ENCODE data around the gene ASPDH.

ASPDH gene

DNA sequence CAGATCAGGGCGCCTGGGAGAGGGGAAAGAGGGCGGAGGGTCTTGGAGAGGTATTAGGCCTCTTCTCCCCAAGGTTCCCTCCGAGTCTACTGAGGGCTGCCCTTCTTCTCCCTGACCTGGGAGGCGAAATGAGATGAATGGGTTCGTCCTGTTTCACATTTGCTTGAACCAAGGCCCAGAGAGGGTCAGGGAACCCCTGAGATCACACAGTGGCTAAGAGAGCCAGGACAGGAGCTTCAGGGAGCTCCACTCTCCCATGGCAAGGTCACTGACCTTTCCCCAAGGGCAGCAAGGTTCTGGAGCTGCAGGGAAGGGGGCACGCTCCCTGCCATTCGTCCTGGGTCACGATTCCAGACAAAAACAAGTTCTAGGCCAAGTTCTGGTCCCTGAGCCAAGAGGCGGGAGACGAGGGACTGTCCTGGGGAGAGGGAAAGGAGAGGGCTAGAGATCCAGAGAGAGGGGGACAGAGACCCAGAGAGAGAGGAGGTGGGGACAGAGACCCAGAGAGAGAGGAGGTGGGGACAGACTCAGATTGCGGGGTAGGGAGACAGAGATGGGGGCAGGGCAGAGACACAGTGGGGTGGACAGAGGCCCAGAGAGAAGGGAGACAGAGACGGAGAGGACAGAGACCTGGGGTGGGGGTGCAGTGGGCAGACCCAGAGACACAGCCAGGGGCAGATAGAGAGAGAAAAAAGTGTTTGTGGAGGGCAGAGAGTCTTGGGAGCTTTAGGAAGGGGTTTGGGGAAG lies 541 bp downstream of the ASPDH start:
- DNase-seq: no peak

DNA sequence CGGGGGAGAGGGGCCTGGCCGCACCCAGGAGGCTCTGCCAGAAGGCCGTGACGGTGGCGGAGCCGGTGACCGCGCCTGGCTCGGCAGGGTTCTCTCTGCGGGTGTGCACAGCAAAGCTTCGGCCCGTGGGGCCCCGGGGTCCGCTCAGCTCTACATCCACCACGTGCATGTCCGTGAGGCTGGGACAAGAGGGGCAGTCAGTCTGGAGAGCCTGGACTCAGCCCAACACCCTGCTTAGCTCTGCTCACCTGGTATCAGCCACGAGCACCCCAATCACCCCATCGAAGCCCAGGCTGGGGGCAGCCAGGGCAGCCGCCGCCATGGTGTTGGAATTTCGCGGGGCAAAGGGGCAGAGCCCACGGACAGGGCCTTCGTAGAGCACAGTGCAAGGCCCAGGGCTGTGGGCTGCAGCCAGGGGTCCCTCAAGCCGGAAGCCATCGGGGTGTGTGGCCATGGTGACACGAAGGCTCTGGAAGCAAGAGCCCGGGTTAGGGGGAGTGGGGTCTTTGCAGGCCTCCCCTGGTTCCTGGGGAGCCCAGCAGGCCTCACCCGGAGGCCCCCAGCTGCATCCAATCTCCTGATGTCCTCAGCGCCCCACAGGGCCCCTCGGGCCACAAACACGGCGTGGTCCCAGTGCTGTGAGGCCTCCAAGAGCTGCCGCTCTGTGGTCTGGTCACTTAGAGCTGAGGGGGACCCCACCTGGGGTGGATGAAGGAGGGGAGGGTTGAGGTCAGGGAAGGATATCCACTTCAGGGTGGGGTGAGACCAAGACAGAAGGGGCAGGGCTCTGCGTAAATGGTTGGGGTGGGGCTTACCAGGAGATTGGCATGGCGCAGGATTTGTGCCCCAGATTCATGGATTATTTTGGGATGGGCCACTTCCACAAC lies 1.4 kb downstream of the ASPDH start:
- no peak for DNase-seq

DNA sequence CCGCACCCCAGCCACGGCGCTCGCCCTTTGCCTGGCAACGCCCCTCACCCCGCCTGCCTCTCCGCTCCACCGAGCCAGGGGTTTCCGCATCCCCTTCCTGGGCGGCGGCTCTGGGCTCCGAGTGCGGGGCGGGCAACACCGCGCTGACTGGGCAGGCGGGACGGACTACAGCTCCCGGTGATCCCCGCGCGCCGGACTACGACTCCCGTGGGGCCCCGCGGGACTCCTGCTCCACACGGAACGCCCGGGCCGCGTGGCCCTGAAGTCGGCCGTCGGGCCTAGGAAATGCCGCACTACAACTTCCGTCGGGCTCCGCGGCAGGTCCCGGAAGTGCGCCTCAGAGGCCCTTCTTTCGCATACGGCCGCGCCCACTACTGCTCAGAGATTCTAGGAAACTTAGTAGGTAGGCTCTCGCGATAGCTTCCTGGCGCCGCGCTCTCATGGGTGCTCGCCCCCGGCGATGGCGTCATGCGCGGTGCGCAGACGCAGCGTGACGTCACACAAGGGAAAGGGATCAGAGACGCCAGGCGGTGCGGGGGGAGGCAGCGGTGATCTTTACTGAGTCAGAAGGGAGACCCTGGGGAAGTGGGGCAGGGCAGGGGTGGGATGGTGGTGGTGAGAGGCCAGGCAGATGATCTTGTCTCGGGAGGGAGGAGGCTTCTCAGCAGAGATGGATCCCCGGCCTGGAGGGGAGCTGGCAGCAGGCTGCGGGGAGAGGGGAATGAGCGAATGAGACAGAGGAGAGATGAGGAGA lies 2.5 kb downstream of the ASPDH start, which contains the start of gene JOSD2:
JOSD2 (minus strand) TSS at position 123 of the 754 bp plus-strand sequence. CDS start 760 bp downstream, outside the sequence.
- peak; percentile 100 for DNase-seq

DNA sequence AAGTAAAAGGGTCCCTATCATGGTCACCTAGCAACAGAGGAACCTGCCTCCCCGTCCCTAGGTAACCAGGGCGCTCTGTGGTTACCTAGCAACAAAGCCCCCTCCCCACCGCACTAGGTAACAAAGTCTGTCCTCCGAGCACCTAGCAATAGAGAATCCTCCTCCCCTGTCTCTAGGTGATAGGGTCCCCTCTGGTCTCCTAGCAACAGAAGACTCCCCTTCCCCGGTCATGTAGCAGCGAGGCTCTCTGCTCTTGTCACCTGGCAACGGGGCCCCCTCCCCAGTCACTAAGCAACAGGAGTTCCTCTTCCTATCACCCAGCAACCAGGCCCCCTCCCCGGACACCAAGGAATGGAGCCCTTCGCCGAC lies 3.0 kb downstream of the ASPDH start:
- no peak for DNase-seq

DNA sequence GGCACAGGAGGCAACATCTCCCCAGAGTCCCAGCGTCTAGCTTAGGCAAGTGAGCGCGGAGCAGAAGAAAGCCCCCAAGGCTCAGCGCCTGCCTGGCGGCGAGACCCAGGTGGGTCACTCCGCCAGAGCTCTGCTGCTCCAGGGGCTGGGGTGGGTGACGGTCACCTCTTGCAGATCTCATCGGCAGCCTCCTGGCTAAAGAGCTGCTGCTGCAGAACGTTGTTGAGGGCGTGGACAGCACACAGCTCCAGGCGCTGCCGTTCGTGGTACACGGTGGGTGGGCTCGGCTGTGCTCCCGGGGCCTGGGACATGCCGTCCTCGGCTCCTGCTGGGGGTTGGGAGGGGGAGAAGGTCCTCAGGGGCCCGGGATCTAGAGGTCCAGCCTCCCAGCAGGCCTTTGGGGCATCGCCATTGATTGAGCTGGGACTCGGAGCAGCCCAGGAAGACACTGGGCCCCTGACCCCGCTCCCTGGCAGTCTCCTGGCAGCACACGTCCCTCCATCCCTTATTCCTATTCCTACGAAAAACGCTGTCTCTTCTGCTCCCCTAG lies 3.5 kb downstream of the ASPDH start:
- DNase-seq: no peak

DNA sequence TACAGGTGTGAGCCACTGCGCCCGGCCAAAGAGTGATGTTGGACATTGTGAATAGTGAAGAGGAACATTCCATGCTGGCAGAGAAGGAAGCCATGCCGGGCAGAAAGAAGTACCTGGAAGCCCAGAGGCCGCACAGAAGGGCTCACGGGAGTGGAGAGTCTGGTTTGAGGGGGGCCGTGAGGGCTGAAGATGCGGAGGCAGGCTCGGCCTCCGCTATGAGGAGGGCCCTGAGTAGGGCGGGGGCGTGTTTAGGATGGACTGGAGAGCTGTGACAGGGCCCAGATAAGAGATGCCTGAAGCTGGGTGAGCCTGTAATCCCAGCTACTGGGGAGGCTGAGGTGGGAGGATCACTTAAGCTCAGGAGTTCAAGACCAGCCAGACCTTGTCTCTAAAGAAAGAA lies 4.3 kb downstream of the ASPDH start:
- peak; percentile 15 for DNase-seq

DNA sequence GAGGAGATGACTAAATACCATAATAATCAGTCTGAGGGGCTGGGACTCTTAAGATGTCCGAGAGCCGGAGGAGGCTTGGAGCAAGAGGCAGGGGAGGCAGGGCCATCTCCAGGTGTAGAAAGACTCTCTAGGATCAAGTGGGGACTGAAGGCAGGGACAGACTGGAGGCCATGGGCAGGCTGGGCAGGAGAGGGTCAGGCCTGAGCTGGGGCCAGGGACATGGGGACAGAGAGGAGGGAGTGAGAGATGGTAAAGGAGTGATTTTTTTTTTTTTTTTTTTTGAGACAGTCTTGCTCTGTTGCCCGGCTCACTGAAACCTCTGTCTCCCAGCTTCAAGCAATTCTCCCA lies 4.9 kb downstream of the ASPDH start:
- no peak for DNase-seq

DNA sequence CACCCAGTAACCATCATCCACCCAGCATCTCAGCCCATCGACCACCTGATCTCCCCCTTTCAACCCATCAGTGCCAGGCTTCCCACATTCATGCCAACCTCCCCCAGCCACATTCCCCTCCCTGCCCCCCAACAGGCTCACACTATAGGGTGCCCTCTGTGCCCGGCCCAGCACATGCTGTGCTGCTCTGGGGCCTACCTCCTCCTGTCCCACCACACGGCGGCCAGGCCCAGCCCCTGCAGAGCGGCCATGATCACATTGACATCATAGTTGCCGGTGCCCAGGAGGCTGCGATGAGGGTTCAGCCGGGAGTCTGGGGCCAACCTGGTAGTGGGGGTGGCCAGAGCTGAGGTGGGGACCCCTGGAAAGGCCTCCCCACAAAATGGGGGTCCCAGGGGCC lies 6.3 kb downstream of the ASPDH start:
- DNase-seq: no peak

DNA sequence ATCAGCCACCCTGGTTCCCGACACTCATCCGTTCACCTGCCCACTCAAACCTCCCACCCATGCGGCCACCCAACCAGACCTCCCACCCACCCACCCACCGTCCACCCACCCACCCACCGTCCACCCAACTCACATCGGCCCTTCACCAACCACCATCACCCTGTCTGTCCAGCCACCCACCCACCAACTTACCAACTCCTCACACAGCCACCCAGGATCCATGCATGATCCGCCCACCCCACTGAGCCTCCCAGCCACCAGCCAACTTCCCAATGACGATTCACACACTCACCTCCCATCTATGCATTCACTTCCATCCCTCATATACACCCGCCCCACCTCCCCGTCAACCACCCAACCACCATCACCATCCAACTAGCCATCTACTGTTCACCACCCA lies 7.0 kb downstream of the ASPDH start:
- DNase-seq: no peak

DNA sequence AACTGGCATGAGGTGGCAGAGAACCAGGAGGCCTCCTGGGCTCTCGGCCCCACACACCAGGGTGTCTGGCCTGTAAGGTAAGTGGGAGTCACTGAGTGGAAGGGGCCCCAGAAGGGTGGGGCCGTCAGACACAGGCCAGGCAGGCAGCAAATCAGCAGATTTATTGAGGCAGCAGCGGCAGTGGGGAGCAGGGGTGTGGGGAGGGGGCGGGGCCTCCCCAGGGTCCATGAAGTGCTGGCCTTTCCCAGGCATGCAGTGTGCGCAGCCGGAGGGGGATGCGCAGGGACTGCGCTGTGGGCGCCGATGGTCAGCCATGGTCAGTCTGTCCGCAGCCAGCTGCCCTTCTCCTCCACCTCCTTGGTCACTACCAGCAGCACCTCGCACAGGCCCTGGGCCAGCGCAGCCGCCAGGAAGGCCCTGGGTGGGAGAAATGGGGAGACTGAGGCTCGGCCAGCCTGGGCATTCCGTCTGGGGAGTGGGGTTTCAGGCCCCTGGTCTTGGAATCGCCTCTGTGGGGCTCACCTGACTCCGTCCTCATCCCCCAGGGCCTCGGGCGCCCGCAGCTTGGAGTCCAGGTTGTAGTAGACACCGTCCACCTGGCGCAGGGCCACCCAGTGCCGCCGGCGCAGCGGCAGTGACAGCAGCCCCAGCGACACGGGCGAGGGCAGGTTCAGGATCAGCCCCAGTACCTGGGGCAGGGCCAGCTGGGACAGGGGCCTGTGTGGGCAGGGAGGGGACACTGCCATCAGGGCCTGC lies 7.7 kb downstream of the ASPDH start:
- DNase-seq: no peak

DNA sequence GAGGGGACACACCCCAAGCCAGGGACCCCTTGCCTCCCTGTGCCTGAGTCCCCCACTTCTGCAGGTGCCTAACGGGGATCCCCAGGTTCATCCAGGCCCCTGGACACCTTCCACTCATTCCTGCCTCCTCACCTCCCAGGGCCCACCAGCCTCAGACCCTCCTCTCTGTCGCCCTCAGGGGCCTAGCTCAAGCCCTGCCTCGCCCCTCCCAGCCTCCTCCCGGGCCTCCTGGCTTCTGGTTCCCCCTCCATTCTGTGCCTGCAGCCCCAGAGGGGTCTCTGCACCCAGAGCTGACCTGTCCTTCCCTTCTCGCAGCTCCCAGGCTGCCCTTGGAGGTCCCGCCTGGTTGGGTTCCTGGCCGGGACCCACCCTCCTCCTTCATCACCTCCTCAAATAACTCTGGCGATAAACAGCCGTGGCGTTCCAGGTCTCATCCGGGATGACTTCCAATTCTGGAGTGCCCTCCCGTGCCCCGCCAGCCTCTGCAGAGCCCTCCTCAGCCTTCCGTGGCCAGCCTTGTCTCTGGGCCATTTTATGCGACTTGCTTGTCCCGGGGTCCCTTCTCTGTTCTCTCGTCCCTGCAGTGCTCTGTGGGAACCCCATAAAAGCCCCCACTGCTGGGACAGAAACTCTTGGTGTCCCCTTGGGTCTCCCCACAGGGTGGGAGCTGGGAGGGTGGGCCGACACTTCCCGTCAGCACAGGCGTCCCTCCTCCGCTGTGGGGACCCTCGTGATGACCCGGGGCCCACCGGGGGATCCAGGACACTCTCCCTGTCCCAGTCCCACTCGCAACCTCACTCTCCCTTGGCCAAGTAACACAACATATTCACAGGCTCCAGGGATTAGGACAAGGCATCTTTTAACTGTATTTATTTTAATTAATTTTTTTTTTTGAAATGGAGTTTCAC lies 11.9 kb downstream of the ASPDH start:
- DNase-seq: no peak

DNA sequence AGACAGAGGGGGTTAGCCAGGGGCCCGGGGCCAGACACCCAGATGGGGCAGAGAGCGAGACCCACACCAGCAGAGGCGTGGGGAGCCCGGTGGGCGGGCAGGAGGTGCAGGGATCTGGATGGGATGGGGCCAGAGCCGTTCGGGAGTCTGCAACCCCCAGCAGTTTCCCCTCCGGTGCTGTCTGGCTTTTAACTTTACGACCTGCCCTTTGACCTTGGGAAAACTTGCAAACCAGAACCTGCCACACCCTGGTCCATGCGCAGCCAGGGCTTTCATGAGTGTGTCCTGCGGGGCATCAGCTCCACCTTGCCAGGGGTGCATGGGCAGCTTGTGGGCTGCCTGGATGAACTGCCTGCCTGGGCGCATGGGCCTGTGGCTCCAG lies 12.5 kb downstream of the ASPDH start:
- no peak for DNase-seq

DNA sequence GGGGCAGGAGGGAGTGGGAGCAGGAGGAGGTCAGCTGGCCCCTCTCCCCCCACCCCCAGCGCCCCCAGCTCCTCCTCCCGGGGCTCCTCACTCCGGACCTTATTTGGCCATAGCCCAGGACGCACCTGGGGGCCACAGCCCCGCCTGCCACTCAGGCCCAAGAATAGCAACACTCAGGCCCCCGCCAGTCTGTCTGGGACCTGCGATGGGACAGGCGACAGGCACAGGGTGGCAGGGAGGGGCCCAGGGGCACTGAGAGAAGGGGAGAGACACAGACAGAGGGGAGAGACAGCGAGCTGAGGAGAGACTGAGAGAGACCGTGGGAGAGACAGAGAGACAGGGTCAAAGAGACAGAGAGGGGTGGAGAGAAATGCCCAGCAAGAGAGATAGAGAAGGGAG lies 13.0 kb downstream of the ASPDH start:
- no peak for DNase-seq

DNA sequence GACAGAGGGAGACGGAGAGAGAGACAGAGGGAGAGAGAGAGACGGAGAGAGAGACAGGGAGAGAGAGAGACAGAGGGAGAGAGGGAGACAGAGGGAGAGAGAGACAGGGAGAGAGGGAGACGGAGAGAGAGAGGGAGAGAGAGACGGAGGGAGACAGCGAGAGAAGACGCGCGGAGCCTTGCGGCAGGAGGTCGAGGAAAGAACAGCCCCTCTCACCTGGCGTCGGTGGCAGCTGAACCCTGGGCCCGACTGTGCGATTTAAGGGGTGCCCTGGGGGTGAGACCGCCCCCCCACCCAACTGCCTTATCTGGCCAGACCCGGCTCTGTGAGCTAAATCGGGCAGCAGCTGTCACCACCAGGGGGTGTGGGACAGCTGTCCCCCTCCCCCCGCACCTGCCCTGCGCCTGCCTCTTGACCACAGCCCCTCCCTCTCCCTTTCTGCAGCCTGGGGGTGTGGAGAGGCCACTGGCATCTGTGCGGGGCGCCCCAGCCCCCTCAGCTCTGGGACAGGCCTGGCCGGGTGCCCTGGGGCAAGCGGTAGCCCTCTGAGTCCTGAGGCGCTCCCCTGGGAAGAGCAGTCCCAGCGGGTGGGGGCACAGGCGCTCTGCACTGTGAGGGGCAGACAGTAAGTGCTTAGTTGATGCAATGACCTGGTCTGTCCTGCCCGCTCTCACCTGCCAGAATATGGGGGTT lies 13.5 kb downstream of the ASPDH start:
- peak; percentile 44 for DNase-seq

DNA sequence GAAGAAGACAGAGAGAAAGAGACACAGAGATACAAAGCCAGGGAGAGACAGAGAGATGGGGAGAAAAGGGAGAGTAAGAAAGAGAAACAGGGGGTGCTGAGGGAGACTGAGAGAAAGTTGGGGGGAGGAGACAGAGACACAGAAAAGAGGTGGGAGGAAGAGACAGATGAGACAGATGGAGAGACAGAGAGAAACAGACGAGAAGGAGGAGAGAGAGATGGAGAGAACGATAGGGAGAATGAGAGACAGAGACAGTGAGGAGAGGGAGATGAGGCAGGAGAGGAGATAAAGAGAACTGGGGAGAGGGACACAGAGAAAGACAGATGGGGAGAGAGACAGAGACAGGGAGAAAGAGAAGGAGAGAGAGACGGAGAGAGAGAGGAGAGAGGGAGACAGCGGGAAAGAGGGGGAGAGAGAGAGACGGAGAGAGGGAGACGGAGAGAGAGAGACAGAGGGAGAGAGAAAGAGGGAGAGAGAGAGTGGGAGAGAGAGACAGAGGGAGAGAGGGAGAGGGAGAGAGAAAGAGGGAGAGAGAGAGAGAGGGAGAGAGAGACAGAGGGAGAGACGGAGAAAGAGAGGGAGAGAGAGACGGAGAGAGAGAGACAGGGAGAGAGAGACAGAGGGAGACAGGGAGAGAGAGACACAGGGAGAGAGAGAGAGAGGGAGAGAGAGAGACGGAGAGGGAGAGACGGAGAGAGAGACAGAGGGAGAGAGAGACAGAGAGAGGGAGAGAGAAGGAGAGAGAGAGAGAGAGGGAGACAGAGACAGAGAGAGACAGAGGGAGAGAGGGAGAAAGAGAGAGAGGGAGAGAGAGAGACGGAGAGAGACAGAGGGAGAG lies 15.3 kb downstream of the ASPDH start:
- DNase-seq: no peak

DNA sequence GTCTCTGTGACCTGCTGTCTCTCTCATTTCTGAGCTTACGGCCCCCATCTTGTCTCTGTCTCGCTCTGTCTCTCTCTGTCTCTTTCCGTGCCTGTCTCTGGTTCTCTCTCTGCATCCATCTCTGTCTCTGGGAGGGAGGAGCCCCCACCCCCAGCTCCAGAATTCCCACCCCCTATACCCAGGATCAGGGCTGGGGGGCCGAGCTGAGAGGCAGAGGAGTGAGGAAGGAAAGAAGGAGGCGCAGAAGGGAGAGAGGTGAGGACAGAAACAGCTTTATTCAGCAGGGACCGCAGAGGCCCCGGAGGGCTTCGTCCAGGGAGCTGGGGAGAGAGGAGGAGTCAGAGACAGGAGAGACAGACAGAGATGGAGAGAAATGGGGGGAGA lies 16.7 kb downstream of the ASPDH start:
- no peak for DNase-seq

DNA sequence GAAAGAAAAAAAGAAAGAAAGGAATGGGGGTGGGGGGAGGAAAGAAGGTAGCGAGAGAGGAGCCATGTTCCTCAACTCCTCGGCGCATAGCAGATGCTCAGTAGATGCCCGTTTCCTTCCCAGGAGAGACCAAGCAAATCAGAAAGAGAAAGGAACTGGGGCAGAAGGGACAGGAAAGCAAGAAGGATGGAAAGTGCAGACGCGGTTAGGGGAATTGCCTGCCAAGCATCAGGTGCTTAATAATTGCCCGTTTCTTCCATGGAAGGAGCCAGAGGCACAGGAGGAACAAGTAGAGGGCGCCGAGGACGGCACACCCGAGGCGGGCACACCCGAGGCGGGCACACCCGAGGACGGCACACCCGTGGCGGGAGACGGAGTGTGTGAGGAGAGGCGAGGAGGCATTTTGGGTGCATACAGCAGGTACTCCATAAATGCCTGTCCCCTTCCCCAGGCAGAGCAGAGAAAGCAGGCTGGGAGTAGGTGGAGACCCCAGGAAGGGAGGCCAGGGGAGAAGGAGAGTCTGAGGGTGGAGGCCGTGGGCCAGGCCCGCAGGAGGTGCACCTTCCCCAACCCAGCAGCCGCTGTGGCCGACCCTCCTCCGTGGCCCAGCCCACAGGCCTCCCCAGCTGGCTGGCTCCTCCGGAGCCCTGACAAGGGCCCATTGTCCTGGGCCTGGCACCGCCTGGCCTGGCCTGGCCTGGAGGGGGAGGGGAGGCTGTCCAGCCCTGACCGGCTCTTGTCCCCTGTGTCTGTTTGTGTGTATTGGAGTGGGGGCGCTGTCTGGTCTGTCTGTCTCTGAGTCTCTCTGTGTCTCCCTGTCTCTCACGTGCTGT lies 17.3 kb downstream of the ASPDH start:
- peak; percentile 16 for DNase-seq

DNA sequence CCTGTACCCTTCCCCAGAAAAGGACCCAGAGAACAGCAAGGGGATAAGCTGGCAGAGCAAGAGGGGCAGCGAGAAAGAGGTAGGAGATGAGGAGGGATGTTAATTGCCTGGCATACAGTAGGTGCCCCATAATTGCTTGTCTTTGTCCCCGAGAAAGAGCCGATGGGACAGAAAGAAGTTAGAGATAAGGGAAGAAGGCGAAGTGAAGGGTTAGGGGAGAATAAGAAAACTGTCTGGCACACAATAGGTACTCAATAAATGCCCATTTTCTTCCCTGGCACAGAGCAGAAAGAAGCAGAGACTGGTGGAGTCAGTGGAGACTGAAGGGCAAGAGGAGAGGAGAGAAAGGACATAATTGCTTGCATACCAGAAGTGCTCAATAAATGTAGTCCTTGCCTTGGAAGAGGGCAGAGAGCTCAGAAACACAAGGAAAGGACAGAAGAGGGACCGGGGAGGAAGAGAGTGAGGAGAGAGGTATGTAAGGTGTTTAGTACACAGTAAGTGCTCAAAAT lies 18.6 kb downstream of the ASPDH start:
- DNase-seq: no peak
